Measurements from ENCODE around the gene XRN1. TPM values are rescaled to one million over a fixed set of nuclear protein-coding genes. Genes with fewer than 3 reads are reported as not detected.
A peak's percentile ranks its signal among the peaks of the same experiment; 100 is the strongest.
"Not testable (repeated sequence)": the region's sequence is repeated elsewhere in the genome, so short reads cannot be mapped to it uniquely, and the experiment has no call there.

Gene XRN1
- total and polyA plus RNA-seq, 10 of the 15 experiments (the other 5 are each of a cell fraction or from before 2014, with no cell fraction given) = 1.7 to 38.8 (median 15.5) TPM

- FAIRE-seq; in situ Hi-C loops (cut with MboI); SMC1A ChIA-PET (ENCODE audit: uncharacterized antibody, unreplicated experiment); ATAC-seq; H3K4me3 ChIP-seq; H4K20me1 ChIP-seq (ENCODE audit: control insufficient read depth, insufficient read depth); H3K4me1 ChIP-seq (ENCODE audit: control insufficient read depth, insufficient read depth, low read length); DNase-seq (ENCODE audit: low read depth, low spot score); H3K4me2 ChIP-seq (ENCODE audit: control insufficient read depth, insufficient read depth); H3K9ac ChIP-seq (ENCODE audit: control insufficient read depth, insufficient read depth, low read length); H3K36me3 ChIP-seq (ENCODE audit: control insufficient read depth in 2 of 2, insufficient read depth in 2 of 2, low read length in 1 of 2); intact Hi-C loops (cut with micrococcal nuclease; ENCODE audit: unreplicated experiment); RAD21 ChIA-PET (ENCODE audit: unreplicated experiment); POLR2A ChIA-PET; H3K9me3 ChIP-seq (replicated peaks; ENCODE audit: control insufficient read depth, insufficient read depth, low read length); H3K27ac ChIP-seq (ENCODE audit: control insufficient read depth, insufficient read depth); H3K79me2 ChIP-seq (ENCODE audit: control insufficient read depth, insufficient read depth, low read length); H2AFZ ChIP-seq (ENCODE audit: control insufficient read depth, low read depth, low read length); H3K27me3 ChIP-seq (replicated peaks in 1 of 2; ENCODE audit: control insufficient read depth in 2 of 2, insufficient read depth in 2 of 2, low read length in 1 of 2): not testable (repeated sequence)
- BruUV-seq (replicated peaks) = TSS peak; percentile 3
- WGBS (ENCODE audit: insufficient coverage, insufficient replicate concordance, low lambda C conversion rate, missing lambda C conversion rate) = 100% methylated on average over 1 of the region's 1 CpG
- CTCF ChIA-PET = interaction anchor here (0.6 kb wide), 1 partner anchor 14 kb away, joined by 3 read pairs; no protein-coding TSS in a partner anchor
Observed at GRCh38 chr3:142324275-142324953, 123.4 kb downstream of the XRN1 start.

- intact Hi-C loops (cut with micrococcal nuclease; ENCODE audit: unreplicated experiment) = no loop called here
- POLR2A ChIA-PET = no interaction called here
- Histone ChIP-seq H3K4me2 (ENCODE audit: control insufficient read depth, insufficient read depth) (no peak overlapping the region), H3K36me3 (ENCODE audit: control insufficient read depth in 2 of 2, insufficient read depth in 2 of 2, low read length in 1 of 2) (no peaks in the 10 kb centered on the region; a peak in 1 of 4 replicates), H3K4me1 (ENCODE audit: control insufficient read depth, insufficient read depth, low read length) (no peaks in the 10 kb centered on the region), H3K9me3 (replicated peaks; ENCODE audit: control insufficient read depth, insufficient read depth, low read length) (no peaks in the 10 kb centered on the region), H4K20me1 (ENCODE audit: control insufficient read depth, insufficient read depth) (no peaks in the 10 kb centered on the region), H3K79me2 (ENCODE audit: control insufficient read depth, insufficient read depth, low read length) (no peaks in the 10 kb centered on the region), H3K27ac (ENCODE audit: control insufficient read depth, insufficient read depth) (no peak overlapping the region), H3K27me3 (replicated peaks in 1 of 2; ENCODE audit: control insufficient read depth in 2 of 2, insufficient read depth in 2 of 2, low read length in 1 of 2) (no peaks in the 10 kb centered on the region), H3K9ac (ENCODE audit: control insufficient read depth, insufficient read depth, low read length) (no peak overlapping the region), H3K4me3 (no peak overlapping the region), H2AFZ (ENCODE audit: control insufficient read depth, low read depth, low read length) (no peak overlapping the region)
- RAD21 ChIA-PET (ENCODE audit: unreplicated experiment) = no interaction called here
- WGBS (ENCODE audit: insufficient coverage, insufficient replicate concordance, low lambda C conversion rate, missing lambda C conversion rate) = 93% methylated on average over 3 of the region's 3 CpGs
- ATAC-seq (no peak), DNase-seq (ENCODE audit: low read depth, low spot score) (no peak), FAIRE-seq (no peak)
- SMC1A ChIA-PET (ENCODE audit: uncharacterized antibody, unreplicated experiment) = interaction anchor here (1.2 kb wide), 1 partner anchor 23 kb away, joined by 3 read pairs; no protein-coding TSS in a partner anchor
- BruUV-seq (replicated peaks) = no TSS peak
- in situ Hi-C loops (cut with MboI) = no loop called here
- TF ChIP-seq KAT2A (conservative IDR thresholded peaks at IDR 0.05; ENCODE audit: control insufficient read depth, low read depth, low read length) (no peak), NFIC (IDR thresholded peaks at IDR 0.05; ENCODE audit: low read depth, low read length) (no peak), SMAD1 (IDR thresholded peaks at IDR 0.05; ENCODE audit: low read depth, partially characterized antibody) (no peak), MEF2A (IDR thresholded peaks at IDR 0.05; ENCODE audit: insufficient read depth, low read depth, low read length) (no peak), ZBTB33 (IDR thresholded peaks at IDR 0.05) (no peak)
- CTCF ChIA-PET = no interaction called here
Observed at GRCh38 chr3:142319912-142320311, 127.9 kb downstream of the XRN1 start.
